Mammary epithelial cell (primary cell): ENCODE data around the gene DNAL1.

ENCODE experiments used
- CTCF ChIP-seq, 2 donors: IDR thresholded peaks in 1 of 2; conservative IDR thresholded peaks in 1 of 2; 2 replicates each; pipeline ENCODE4 v1.5.1; 2011 to 2012; ENCODE audit warnings: inconsistent platforms in 2 of 2, low read length in 2 of 2, mild to moderate bottlenecking in 2 of 2, control low read depth in 1 of 2, low read depth in 1 of 2; ENCODE audit not compliant: insufficient read depth in 1 of 2; ENCODE audit errors: extremely low read depth in 1 of 2
- EZH2 ChIP-seq: IDR thresholded peaks from 2 replicates; pipeline ENCODE4 v1.6.1; 2012; ENCODE audit warnings: low read length, inconsistent platforms, borderline replicate concordance

GRCh38 chr14:73662487-73662943, 17.7 kb downstream of the DNAL1 start:
- TF ChIP-seq CTCF (conservative IDR thresholded peaks at IDR 0.05 in 1 of 2, IDR thresholded peaks at IDR 0.05 in 1 of 2; ENCODE audit: extremely low read depth in 1 of 2, insufficient read depth in 1 of 2, low read depth in 1 of 2, low read length in 2 of 2) (peak; percentile 48 to 58), EZH2 (no peak)
